IMR-90 (cell line): ENCODE data around the gene PELI3. TPM values are rescaled to one million over a fixed set of nuclear protein-coding genes. Genes with fewer than 3 reads are reported as not detected.

ENCODE experiments used
- ATAC-seq: fragments of 200-7000 bp; cut with Tn5 transposase; 2 replicates; pipeline ENCODE4 v1.9.1; 2020; ENCODE audit warnings: low read depth, mild to moderate bottlenecking, moderate library complexity
- BruUV-seq: library from RNA; stranded (reverse); fragments of 400-500 nt; replicated peaks from 2 replicates; lab custom pipeline; 2021; lab: Mats Ljungman, UMichigan
- CTCF ChIA-PET: fragments of 300-600 bp; formaldehyde crosslinking; extraction: SDS; loops from one replicate; lab custom pipeline; 2021; ENCODE audit warnings: antibody characterized with exemption; lab: Yijun Ruan, JAX
- POLR2A ChIA-PET: fragments of 300-600 bp; sonication (Branson Sonifier 250); formaldehyde crosslinking; loops from one replicate; lab custom pipeline; 2022; ENCODE audit warnings: antibody characterized with exemption; ENCODE audit not compliant: unreplicated experiment; lab: Charles Lee
- DNase-seq: peaks from one replicate; pipeline ENCODE4 v3.0.0; 2013
- H2AFZ ChIP-seq: replicated peaks from 2 replicates; pipeline ENCODE3; 2013; ENCODE audit warnings: low read length, mild to moderate bottlenecking; ENCODE audit not compliant: poor library complexity
- H2AK5ac ChIP-seq: 2 replicates; pipeline ENCODE4 v1.6.1; 2013; ENCODE audit warnings: low read depth, low read length, inconsistent platforms
- H2AK9ac ChIP-seq: replicated peaks from 2 replicates; pipeline ENCODE3; 2013; ENCODE audit warnings: mild to moderate bottlenecking, low read depth, low read length, moderate library complexity; ENCODE audit not compliant: poor library complexity
- H2BK120ac ChIP-seq: 2 replicates; pipeline ENCODE4 v1.6.1; 2013; ENCODE audit warnings: low read depth, low read length, inconsistent platforms
- H2BK15ac ChIP-seq: 3 replicates; pipeline ENCODE4 v1.6.1; 2013; ENCODE audit warnings: low read depth, low read length, inconsistent platforms
- H2BK20ac ChIP-seq: 2 replicates; pipeline ENCODE4 v1.6.1; 2013; ENCODE audit warnings: low read depth, mild to moderate bottlenecking, inconsistent platforms, low read length, moderate library complexity
- H2BK5ac ChIP-seq: 2 replicates; pipeline ENCODE4 v1.6.1; 2013; ENCODE audit warnings: mild to moderate bottlenecking, low read depth, low read length, inconsistent platforms; ENCODE audit not compliant: poor library complexity, severe bottlenecking
- H3K14ac ChIP-seq: replicated peaks from 2 replicates; pipeline ENCODE4 v1.6.1; 2013; ENCODE audit warnings: low read depth, low read length, inconsistent platforms
- H3K18ac ChIP-seq: 2 replicates; pipeline ENCODE4 v1.6.1; 2013; ENCODE audit warnings: low read depth, low read length, control low read depth
- H3K23ac ChIP-seq: 2 replicates; pipeline ENCODE4 v1.6.1; 2013; ENCODE audit warnings: low read depth, low read length, inconsistent platforms
- H3K27ac ChIP-seq: 2 replicates; pipeline ENCODE4 v1.5.1; 2013; ENCODE audit warnings: mild to moderate bottlenecking, control low read depth, low read length; ENCODE audit not compliant: insufficient read depth
- H3K27me3 ChIP-seq: 2 replicates; pipeline ENCODE4 v1.6.1; 2013; ENCODE audit warnings: low read length; ENCODE audit not compliant: control insufficient read depth, insufficient read depth
- H3K36me3 ChIP-seq: 2 replicates; pipeline ENCODE4 v1.6.1; 2013; ENCODE audit warnings: low read length, mixed read lengths; ENCODE audit not compliant: control insufficient read depth, insufficient read depth
- H3K4ac ChIP-seq: 2 replicates; pipeline ENCODE4 v1.6.1; 2013; ENCODE audit warnings: low read depth, low read length, inconsistent platforms
- H3K4me1 ChIP-seq: 2 replicates; pipeline ENCODE4 v1.6.1; 2013; ENCODE audit warnings: low read length, mixed read lengths; ENCODE audit not compliant: control insufficient read depth, insufficient read depth
- H3K4me2 ChIP-seq: 2 replicates; pipeline ENCODE4 v1.6.1; 2013; ENCODE audit warnings: low read depth, mild to moderate bottlenecking, control low read depth, low read length, moderate library complexity
- H3K4me3 ChIP-seq: 2 replicates; pipeline ENCODE4 v1.5.1; 2013; ENCODE audit warnings: low read depth, mild to moderate bottlenecking, control low read depth, low read length, moderate library complexity; ENCODE audit not compliant: insufficient read depth
- H3K56ac ChIP-seq: 2 replicates; pipeline ENCODE4 v1.6.1; 2013; ENCODE audit warnings: low read length, inconsistent platforms; ENCODE audit not compliant: insufficient read depth; ENCODE audit errors: extremely low read depth
- H3K79me1 ChIP-seq, 2 experiments: 2 replicates each; pipeline ENCODE4 v1.6.1; 2013; ENCODE audit warnings: low read length in 2 of 2, inconsistent platforms in 1 of 2, low read depth in 1 of 2
- H3K9ac ChIP-seq: 2 replicates; pipeline ENCODE4 v1.6.1; 2013; ENCODE audit warnings: low read depth, low read length, control low read depth
- H3K9me1 ChIP-seq: 2 replicates; pipeline ENCODE4 v1.6.1; 2013; ENCODE audit warnings: low read length, inconsistent platforms; ENCODE audit not compliant: insufficient read depth
- H3K9me3 ChIP-seq: 2 replicates; pipeline ENCODE4 v1.6.1; 2013; ENCODE audit warnings: low read length; ENCODE audit not compliant: control insufficient read depth, insufficient read depth
- H4K20me1 ChIP-seq: 2 replicates; pipeline ENCODE4 v1.6.1; 2013; ENCODE audit warnings: low read length, inconsistent platforms; ENCODE audit not compliant: insufficient read depth
- H4K5ac ChIP-seq: 2 replicates; pipeline ENCODE4 v1.6.1; 2013; ENCODE audit warnings: mild to moderate bottlenecking, low read depth, low read length, control low read depth
- H4K8ac ChIP-seq, 2 experiments: 2 replicates each; pipeline ENCODE4 v1.6.1; 2013; ENCODE audit warnings: low read depth in 2 of 2, low read length in 2 of 2, control low read depth in 1 of 2, inconsistent platforms in 1 of 2
- H4K91ac ChIP-seq: 2 replicates; pipeline ENCODE4 v1.6.1; 2013; ENCODE audit warnings: low read depth, low read length, inconsistent platforms; ENCODE audit not compliant: insufficient read depth
- BHLHE40 ChIP-seq: fragments of 150-350 bp; IDR thresholded peaks from 2 replicates; pipeline ENCODE4 v1.6.1; 2016; ENCODE audit warnings: mild to moderate bottlenecking, low read depth, low read length
- RAD21 ChIP-seq: IDR thresholded peaks from 2 replicates; pipeline ENCODE4 v1.6.1; 2012; ENCODE audit warnings: low read length, improper control_type of control experiment
- RFX5 ChIP-seq: IDR thresholded peaks from 2 replicates; pipeline ENCODE4 v1.8.0; 2012; ENCODE audit warnings: low read depth, mild to moderate bottlenecking, low read length, moderate library complexity
- SMC3 ChIP-seq: fragments of 150-350 bp; IDR thresholded peaks from 2 replicates; pipeline ENCODE4 v1.6.1; 2016; ENCODE audit warnings: low read depth, mild to moderate bottlenecking, antibody characterized with exemption, low read length, moderate library complexity
- WGBS, 2 experiments: methylation state at CpG; one replicate each; pipeline versions ENCODE4 v1.1.5 to v1.1.7; 2013; ENCODE audit warnings: missing lambda C conversion rate in 2 of 2; ENCODE audit not compliant: insufficient read length in 1 of 2; ENCODE audit errors: extremely low coverage in 2 of 2; 5-methylcytosine and 5-hydroxymethylcytosine counted together
- dilution Hi-C: fragments of 300-500 bp; cut with HindIII; formaldehyde crosslinking; loops from one replicate; pipeline ENCODE4 v1.14.3; 2018; ENCODE audit warnings: low sequenced_read_pairs; ENCODE audit not compliant: unreplicated experiment
- in situ Hi-C: fragments of 300-500 bp; cut with MboI; formaldehyde crosslinking; loops from 3 replicates; pipeline ENCODE4 v1.14.3; 2019; ENCODE audit warnings: low sequenced_read_pairs, inconsistent platforms, mixed read lengths
- intact Hi-C: fragments of 100-400 bp; cut with micrococcal nuclease; formaldehyde crosslinking; loops from 2 replicates; pipeline ENCODE4 v1.10.0; 2022
- polyA plus RNA-seq, 3 experiments: library from polyadenylated mRNA; depleted of rRNA; stranded (reverse); fragments of >200 nt; gene quantifications; 2 replicates each; pipeline ENCODE4 v1.2.3, GENCODE V29; 2012; ENCODE audit warnings: low replicate concordance in 1 of 3
- total RNA-seq: library from RNA; depleted of rRNA; stranded (reverse); fragments of >200 nt; gene quantifications from 2 replicates; pipeline ENCODE4 v1.2.3, GENCODE V29; 2012
- TF ChIP-seq, protein P1 (sequence below): fragments of 150-350 bp; IDR thresholded peaks from 2 replicates; pipeline ENCODE4 v1.6.1; 2017; ENCODE audit warnings: mild to moderate bottlenecking, antibody characterized with exemption, low read length, low read depth

PELI3 gene
- total and polyA plus RNA-seq, 2 of the 4 experiments (the other 2 are of a cell fraction) = 5.0 to 6.3 TPM

DNA sequence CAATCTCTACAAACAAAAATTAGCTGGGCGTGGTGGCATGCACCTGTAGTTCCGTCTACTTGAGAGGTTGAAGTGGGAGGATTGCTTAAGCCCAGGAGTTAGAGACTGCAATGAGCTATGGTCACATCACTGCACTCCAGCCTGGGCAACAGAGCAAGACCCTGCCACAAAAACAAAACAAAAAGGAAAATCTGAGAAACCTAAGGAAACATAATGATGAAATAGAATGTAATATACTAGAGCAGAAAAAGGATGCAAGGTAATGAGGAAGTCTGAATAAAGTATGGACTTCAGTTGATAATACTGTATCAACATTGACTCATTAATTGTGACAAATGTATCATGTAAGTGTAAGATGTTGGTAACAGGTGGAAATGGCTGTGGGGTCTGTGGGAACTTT is 37.8 kb upstream of the PELI3 start:
- Histone ChIP-seq H3K27ac (no peak overlapping the region), H3K4me3 (no peak overlapping the region), H3K9me3 (no peaks in the 10 kb centered on the region), H2BK20ac (no peak overlapping the region), H4K91ac (no peak overlapping the region), H4K20me1 (peaks cover 4% of the 10 kb centered on the region; the same call in 1 of the 2 replicates), H2AK9ac (no peak overlapping the region), H3K4me1 (no peaks in the 10 kb centered on the region), H3K9ac (no peak overlapping the region), H2BK5ac (no peak overlapping the region), H3K14ac (no peak overlapping the region), H3K4me2 (no peak overlapping the region), H4K5ac (no peak overlapping the region), H4K8ac (no peak overlapping the region), H3K36me3 (peaks cover 4% of the 10 kb centered on the region; the same call in 1 of the 2 replicates), H3K27me3 (no peaks in the 10 kb centered on the region), H3K9me1 (no peaks in the 10 kb centered on the region), H2BK15ac (no peak overlapping the region), H3K4ac (no peak overlapping the region), H2BK120ac (no peak overlapping the region), H3K23ac (no peak overlapping the region), H2AFZ (no peak overlapping the region), H3K79me1 (no peaks in the 10 kb centered on the region), H3K18ac (no peak overlapping the region), H3K56ac (no peak overlapping the region), H2AK5ac (no peak overlapping the region)
- CTCF ChIA-PET = interaction anchor here (0.6 to 1.9 kb wide), 5 partner anchors 10 to 852 kb away, joined by 3 to 7 read pairs (median 4); partner anchors contain the start of gene MRPL11
- ATAC-seq = no peak
- TF ChIP-seq RFX5 = no peak
- TF ChIP-seq BHLHE40 = no peak
- no peak for TF ChIP-seq RAD21
- TF ChIP-seq SMC3 = no peak
- TF ChIP-seq, protein P1, sequence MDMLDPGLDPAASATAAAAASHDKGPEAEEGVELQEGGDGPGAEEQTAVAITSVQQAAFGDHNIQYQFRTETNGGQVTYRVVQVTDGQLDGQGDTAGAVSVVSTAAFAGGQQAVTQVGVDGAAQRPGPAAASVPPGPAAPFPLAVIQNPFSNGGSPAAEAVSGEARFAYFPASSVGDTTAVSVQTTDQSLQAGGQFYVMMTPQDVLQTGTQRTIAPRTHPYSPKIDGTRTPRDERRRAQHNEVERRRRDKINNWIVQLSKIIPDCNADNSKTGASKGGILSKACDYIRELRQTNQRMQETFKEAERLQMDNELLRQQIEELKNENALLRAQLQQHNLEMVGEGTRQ = no peak
- POLR2A ChIA-PET = no interaction called here
- intact Hi-C loops (no loop called here), dilution Hi-C loops (no loop called here), in situ Hi-C loops (no loop called here)
- DNase-seq = no peak
- WGBS, 2 experiments = no CpG with 5 or more reads among the region's 2 CpGs
- BruUV-seq = no TSS peak
